Measurements from ENCODE around the gene BCL7B.
"Not testable (repeated sequence)": the region's sequence is repeated elsewhere in the genome, so short reads cannot be mapped to it uniquely, and the experiment has no call there.

The BCL7B gene

DNA sequence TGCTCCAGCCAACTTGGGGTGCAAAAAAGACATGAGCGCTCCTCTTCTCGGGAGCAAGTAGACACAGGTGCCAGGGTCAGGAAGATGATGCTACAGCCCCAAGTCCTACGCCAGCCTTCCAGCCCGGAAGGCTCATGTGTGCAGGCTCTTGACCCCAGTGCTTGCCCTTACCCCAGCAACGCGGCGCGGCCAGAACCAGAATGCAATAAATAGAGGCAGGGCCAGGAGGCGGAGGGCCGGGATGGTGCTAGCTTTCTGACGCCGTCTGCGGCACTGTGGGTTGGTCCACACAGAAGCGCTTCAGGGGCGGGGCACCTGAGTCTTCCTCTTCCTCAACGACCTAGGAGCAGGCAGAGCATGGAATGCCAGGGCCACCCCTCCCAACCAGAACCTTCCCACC is 20.4 kb downstream of the BCL7B start:
- in situ Hi-C loops (cut with MboI; ENCODE audit: low sequenced_read_pairs), result no loop called here

DNA sequence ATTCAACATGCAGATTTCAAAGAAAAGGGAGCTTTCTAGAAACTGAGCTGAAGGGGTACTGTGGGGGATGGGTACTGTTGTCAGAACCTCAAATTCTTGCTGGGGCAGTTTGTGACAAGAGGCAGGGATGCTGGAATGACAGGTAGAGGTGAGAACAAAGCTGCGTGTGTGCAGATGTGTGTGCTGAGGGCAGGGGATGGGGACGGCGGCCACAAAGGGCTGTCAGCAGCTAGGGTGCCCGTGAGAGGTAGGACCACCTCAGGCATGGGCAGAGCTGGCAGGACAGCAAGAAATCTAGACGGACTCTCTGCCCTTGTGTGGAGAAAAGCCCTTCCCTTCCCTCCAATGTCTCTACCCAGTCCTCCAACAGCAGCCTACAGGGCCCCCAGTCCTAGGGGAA is 21.0 kb downstream of the BCL7B start:
- in situ Hi-C loops (cut with MboI; ENCODE audit: low sequenced_read_pairs), result no loop called here

GRCh38 chr7:73535918-73536317 is 21.6 kb downstream of the BCL7B start:
- in situ Hi-C loops (cut with MboI; ENCODE audit: low sequenced_read_pairs), result not testable (repeated sequence)

DNA sequence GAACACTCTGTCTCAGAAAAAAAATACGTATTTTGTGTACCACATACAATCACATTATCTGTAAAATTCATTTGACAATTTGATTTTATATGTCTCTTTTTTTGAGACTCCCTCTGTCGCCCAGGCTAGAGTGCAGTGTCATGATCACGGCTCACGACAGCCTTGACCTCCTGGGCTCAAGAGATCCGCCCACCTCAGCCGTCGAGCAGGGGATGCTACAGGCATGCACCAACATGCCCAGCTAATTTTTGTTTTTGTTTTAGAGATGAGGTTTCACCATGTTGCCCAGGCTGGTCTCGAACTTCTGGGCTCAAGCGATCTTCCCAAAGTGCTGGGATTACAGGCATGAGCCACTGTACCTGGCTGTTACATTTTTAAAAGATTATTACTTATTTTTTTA is 23.7 kb downstream of the BCL7B start:
- in situ Hi-C loops (cut with MboI; ENCODE audit: low sequenced_read_pairs), result no loop called here

DNA sequence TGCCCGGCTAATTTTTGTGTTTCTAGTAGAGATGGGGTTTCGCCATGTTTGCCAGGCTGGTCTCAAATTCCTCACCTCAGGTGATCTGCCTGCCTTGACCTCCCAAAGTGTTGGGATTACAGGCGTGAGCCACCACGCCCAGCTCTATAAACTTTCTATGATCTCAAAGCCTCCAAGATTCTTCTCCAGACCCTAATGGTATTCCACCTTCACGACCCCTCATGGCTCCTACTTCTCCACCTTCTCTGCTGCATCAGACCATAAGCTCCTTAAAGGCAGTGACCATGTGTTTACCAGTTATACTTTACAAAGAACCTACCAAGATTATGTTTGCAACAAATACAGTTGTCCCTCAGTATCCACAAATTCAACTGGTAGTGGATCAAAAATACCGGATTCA is 25.3 kb downstream of the BCL7B start:
- in situ Hi-C loops (cut with MboI; ENCODE audit: low sequenced_read_pairs), result no loop called here

GRCh38 chr7:73530800-73531199 is 26.7 kb downstream of the BCL7B start:
- in situ Hi-C loops (cut with MboI; ENCODE audit: low sequenced_read_pairs), result no loop called here

GRCh38 chr7:73526896-73527821 is 30.3 kb downstream of the BCL7B start:
- in situ Hi-C loops (cut with MboI; ENCODE audit: low sequenced_read_pairs), result no loop called here

DNA sequence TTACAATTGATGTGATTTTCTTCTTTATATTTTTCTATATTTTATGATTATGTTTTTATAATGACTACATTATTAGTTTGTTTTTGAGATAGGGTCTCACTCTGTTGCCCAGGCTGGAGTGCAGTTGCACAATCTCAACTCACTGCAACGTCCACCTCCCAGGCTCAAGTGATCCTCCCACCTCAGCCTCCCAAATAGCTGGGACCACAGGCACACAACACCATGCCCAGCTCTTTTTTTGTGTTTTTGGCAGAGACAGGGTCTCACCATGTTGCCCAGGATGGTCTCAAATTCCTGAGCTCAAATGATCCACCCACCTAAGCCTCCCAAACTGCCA is 31.4 kb downstream of the BCL7B start:
- in situ Hi-C loops (cut with MboI; ENCODE audit: low sequenced_read_pairs), result not testable (repeated sequence)

GRCh38 chr7:73522105-73522872 is 35.2 kb downstream of the BCL7B start, which contains the start of gene BAZ1B:
Gene BAZ1B, minus strand, starts transcription at chr7:73522293. Its CDS starts 360 bp downstream, at chr7:73521933.
- in situ Hi-C loops (cut with MboI; ENCODE audit: low sequenced_read_pairs), result no loop called here

- in situ Hi-C loops (cut with MboI; ENCODE audit: low sequenced_read_pairs), result no loop called here
These were observed 35.8 kb downstream of the BCL7B start for GRCh38 chr7:73521636-73522104.

DNA sequence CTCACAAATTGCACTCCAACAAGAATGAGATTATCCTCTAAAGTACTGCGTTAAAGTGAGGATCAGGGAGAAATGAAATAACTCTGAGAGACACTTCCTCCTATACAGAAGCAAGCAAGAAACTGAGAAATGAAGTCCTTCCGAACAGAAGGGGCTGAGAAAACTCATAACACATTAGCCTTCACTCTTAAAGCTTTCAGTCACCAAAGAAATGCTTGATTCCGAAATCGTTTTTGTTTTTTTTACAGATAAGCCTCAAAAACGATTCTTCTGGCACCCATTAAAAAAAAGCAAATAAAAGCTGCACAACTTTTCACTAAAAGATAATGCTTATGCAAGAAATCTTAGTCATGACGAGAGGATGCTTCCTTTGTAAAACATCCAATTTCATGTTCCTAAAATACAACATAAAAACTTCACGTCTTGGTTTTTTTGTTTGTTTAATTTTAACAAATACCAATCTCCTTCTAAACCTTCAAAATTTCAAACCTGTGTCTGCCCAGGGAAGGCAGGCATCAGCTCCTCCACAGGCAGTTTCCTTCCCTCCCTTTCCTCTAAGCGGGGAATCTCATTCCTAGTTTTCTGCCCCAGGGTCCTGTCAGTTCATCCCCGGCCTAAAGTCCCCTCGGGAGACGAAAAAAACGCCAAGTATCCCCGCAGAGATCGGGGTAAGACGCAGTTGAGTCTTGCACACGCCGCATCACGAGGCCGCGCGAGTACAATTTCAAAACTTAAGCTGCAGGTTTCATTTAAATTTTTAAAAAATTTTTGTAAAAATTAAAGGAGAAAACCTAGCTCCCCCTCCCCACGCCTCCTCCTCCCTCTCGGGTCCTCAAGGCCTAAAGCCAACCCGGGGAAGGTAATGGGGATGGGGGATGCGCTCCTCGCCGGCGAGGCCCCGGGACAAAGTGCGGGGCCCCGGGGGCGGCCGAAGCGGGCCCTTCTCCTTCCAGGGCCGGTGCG is 36.5 kb downstream of the BCL7B start:
- in situ Hi-C loops (cut with MboI; ENCODE audit: low sequenced_read_pairs), result no loop called here

DNA sequence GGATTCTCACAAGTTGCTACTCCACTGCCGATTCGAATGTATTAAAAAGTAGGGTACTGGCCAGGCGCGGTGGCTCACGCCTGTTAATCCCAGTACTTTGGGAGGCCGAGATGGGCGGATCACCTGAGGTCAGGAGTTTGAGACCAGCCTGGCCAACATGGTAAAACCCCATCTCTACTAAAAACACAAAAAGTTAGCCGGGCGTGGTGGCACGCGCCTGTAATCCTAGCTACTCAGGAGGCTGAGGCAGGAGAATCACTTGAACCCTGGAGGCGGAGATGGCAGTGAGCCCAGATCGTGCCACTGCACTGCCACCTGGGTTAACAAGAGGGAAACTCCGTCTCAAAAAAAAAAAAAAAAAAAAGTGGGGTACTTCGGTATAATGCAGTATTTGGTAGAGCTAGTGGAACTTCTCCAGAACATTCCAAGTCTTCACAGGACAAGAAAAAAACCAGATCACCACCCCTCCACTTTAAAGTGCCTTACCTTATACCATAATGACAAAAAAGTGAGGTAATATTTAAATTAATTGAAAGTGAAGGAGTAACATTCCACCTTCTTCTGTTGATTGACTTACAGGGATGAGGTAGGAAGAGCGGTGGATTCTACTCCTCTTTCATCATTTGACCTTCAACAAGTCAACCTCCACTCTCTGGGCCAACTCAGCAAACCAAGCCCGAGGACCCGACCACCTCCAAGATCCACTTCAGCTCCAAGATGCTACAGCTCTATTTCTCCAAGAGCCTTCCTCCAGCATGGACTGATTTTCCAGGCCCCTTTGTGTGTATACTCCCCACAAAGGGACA is 37.4 kb downstream of the BCL7B start:
- in situ Hi-C loops (cut with MboI; ENCODE audit: low sequenced_read_pairs), result no loop called here

DNA sequence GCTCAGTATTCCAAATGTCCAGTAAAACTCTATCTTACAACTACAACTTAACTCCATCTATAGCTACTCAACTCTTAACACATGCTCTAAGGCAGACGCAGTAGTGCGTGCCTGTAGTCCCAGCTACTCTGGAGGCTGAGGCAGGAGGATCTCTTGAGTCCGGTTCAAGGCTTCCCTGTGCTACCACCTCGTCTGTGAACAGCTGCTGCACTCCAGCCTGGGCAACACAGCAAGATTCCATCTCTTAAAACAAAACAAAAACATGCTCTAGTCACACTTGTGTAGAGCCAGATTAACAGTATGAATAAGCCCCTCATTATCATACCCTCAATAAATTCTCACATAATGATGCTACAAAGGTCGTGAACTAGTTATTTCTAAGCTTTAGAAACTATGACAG is 39.0 kb downstream of the BCL7B start:
- in situ Hi-C loops (cut with MboI; ENCODE audit: low sequenced_read_pairs), result no loop called here

DNA sequence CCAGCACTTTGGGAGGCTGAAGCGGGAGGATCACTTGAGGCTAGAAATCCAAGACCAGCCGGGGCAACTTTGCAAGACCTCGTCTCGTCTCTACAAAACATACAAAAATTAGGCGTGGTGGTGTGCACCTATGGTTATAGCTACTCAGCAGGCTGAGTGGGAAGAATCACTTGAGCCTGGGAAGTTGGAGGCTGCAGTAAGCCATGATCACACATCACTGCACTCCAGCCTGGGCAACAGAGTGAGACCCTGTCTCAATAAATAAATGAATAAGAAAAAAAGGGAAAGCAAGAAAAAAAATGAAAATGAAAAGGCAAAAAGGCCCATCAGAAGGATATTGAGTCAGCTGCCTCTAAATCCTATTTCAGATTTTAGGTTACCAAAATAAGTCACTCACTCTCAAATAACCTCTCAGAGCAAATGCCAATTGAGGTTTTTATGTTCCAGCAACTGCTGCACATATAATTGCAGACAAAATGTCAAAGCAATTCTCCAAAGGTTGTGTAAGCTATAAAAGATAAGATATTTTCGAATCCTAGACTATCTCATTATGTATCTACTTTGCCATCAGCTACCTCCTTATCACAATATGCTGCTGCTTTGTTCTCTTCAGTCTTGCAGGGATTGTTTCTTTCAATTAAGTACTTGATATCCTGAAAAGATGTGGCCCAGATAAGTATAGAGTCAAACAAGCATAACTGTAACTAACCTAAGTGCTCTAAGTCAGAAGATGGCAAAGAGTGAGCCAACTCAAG is 40.1 kb downstream of the BCL7B start:
- in situ Hi-C loops (cut with MboI; ENCODE audit: low sequenced_read_pairs), result no loop called here

- in situ Hi-C loops (cut with MboI; ENCODE audit: low sequenced_read_pairs), result no loop called here
These were observed 42.3 kb downstream of the BCL7B start for GRCh38 chr7:73515178-73515577.

DNA sequence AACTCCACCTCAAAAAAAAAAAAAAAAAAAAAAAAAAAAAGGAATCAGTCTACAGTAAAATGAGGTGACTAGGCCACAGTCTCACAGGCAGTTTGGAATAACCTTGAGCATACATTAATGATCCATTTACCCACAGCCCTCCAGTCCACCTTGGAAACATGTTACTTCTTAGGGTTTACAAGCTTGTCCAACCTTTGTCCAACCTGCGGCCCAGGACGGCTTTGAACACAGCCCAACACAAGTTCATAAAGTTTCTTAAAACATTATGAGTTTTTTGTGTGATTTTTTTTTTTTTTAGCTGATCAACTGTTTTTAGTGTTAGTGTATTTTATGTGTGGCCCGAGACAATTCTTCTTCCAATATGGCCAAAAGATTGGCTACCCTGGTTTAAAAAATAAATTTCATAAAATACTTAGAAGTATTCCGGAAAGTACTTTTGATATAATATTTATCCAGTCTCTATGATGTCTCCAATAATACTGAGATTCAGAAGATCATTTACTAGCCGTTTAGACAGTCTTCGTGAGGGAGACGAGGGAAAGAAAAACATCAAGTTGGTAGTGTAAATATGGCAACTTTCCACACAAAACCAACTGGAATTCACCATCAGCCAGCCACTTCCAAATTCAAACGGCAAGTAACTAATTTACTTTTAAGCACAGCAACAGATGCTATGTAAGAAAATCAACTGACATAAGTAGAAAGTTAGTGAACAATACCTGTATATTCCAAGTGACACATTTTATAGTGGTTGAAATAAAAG is 45.3 kb downstream of the BCL7B start:
- in situ Hi-C loops (cut with MboI; ENCODE audit: low sequenced_read_pairs), result no loop called here

GRCh38 chr7:73509463-73509862 is 48.0 kb downstream of the BCL7B start:
- in situ Hi-C loops (cut with MboI; ENCODE audit: low sequenced_read_pairs), result no loop called here

DNA sequence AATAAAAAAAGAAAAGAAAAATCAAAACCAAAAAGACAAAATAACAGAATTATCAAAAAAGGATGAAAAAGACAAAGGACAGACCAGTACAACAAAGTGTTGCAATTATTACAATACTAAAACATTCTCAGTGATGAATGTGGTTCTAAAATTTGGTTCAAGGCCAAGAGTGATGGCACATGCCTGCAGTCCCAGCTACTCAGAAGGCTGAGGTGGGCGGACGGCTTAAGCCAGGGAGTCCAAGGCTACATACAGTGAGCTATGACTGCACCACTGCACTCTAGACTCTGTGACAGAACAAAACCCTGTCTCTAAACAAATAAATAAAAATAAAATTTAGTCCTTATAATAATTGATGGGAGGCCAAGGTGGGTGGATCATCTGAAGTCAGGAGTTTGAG is 49.9 kb downstream of the BCL7B start:
- in situ Hi-C loops (cut with MboI; ENCODE audit: low sequenced_read_pairs), result no loop called here

DNA sequence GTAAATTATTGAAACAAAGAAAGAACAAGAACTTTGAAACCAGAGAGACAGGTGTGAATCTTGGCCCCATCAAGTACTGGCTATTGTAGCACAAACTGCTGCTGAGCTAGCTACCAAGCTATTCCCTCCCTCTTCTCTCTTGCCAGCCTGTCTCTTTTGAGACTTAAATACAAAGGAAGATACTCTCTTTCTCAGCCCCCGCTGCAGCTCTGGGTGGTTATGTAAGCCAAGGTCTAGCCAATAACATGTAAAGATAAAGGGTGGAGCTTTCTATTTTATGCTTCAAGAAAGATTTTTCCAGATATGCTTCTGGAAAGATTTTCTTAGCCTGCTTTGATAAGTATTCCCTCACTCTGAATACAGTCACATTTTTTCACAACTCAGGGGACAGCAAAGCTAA is 52.6 kb downstream of the BCL7B start:
- in situ Hi-C loops (cut with MboI; ENCODE audit: low sequenced_read_pairs), result no loop called here

All from HL-60/S4 treated with phorbol 12-myristate 13-acetate at 8.2 ng/mL for 4 days and 3 days (cell line).